Left ventricle myocardium inferior (tissue), 1 donor: Measurements from ENCODE around the gene XK. TPM values are rescaled to one million over a fixed set of nuclear protein-coding genes. Genes with fewer than 3 reads are reported as not detected.

Experiments
- DNase-seq: peaks from one replicate; pipeline ENCODE4 v3.0.0-alpha.2; 2020
- H3K27ac ChIP-seq: fragments of 200-600 bp; replicated peaks from 2 replicates; pipeline ENCODE4 v1.8.0; 2021
- H3K27me3 ChIP-seq: fragments of 200-600 bp; 2 replicates; pipeline ENCODE4 v1.8.0; 2021; ENCODE audit warnings: low read depth
- H3K36me3 ChIP-seq: fragments of 200-600 bp; 2 replicates; pipeline ENCODE4 v1.8.0; 2021
- H3K4me1 ChIP-seq: fragments of 200-600 bp; 2 replicates; pipeline ENCODE4 v1.8.0; 2021
- H3K4me3 ChIP-seq: fragments of 200-600 bp; 2 replicates; pipeline ENCODE4 v1.8.0; 2021; ENCODE audit warnings: mild to moderate bottlenecking, moderate library complexity
- H3K9me3 ChIP-seq: fragments of 200-600 bp; replicated peaks from 2 replicates; pipeline ENCODE4 v1.8.0; 2021
- intact Hi-C: fragments of 100-400 bp; cut with micrococcal nuclease; formaldehyde crosslinking; loops from one replicate; pipeline ENCODE4 v1.11.0; 2022
- total RNA-seq: library from RNA; stranded (reverse); fragmentation: NEBNext Ultra II Directional; extraction: Animal tissue kit (Norgen Biotek cat#: 25700); gene quantifications from one replicate; pipeline ENCODE4 v1.2.1, GENCODE V29; 2021
- TF ChIP-seq, protein P1 (sequence below): fragments of 200-600 bp; IDR thresholded peaks from 2 replicates; pipeline ENCODE4 v1.8.0; 2021; ENCODE audit warnings: antibody characterized with exemption, mild to moderate bottlenecking, borderline replicate concordance
- donor health status: DM: no; HTN: yes; CAD: no; lungs with severe emphysema.

Gene XK
- total RNA-seq, 1 donor from 2014 or later, result 11.0 TPM

DNA sequence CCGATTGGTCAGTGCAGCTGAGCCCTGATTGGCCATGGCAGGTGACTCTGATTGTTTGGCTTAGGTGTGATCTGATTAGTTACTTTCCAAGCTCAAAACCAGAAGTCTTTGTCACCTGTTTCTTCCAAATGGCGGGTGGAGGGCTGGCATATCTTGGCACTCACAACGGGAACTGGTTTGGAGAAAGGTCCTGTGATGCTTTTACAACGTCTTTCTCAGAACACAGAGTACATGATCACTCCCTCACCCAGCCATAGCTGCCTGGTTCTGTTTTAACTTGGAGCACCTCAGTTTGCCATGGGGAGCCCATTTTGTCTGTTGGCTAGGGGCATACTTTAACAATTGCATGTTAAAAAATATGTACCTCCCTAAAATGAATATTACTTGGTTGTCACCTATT lies 13.0 kb upstream of the XK start:
- H3K4me3 ChIP-seq, result no peak overlapping the region
- DNase-seq, result no peak
- H3K4me1 ChIP-seq, result no peaks in the 10 kb centered on the region
- H3K9me3 ChIP-seq, result no peaks in the 10 kb centered on the region
- no peak overlapping the region for H3K27ac ChIP-seq
- no peaks in the 10 kb centered on the region for H3K27me3 ChIP-seq
- TF ChIP-seq, protein P1, sequence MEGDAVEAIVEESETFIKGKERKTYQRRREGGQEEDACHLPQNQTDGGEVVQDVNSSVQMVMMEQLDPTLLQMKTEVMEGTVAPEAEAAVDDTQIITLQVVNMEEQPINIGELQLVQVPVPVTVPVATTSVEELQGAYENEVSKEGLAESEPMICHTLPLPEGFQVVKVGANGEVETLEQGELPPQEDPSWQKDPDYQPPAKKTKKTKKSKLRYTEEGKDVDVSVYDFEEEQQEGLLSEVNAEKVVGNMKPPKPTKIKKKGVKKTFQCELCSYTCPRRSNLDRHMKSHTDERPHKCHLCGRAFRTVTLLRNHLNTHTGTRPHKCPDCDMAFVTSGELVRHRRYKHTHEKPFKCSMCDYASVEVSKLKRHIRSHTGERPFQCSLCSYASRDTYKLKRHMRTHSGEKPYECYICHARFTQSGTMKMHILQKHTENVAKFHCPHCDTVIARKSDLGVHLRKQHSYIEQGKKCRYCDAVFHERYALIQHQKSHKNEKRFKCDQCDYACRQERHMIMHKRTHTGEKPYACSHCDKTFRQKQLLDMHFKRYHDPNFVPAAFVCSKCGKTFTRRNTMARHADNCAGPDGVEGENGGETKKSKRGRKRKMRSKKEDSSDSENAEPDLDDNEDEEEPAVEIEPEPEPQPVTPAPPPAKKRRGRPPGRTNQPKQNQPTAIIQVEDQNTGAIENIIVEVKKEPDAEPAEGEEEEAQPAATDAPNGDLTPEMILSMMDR, result no peak
- intact Hi-C loops, result no loop called here
- H3K36me3 ChIP-seq, result no peaks in the 10 kb centered on the region

DNA sequence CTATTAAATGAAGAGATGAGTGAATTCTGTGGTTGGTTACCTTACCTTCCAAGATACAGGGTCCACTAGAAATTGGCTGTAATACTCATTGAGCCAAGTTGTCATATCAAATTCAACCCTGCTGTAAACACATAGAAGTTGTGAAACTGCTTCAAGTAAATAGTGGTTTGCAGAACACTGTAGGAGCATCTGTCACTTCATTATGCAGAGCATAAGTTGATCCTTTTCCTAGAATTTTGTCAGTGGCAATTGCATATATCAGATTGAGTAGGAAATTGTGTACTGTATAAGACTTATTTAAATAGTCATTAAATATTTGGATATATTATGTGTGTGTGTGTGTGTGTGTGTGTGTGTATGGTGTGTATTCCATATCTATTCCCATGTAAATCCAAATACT lies 8.8 kb upstream of the XK start:
- Histone ChIP-seq H3K4me3 (no peak overlapping the region), H3K4me1 (no peaks in the 10 kb centered on the region), H3K27ac (no peak overlapping the region), H3K27me3 (no peaks in the 10 kb centered on the region), H3K36me3 (no peaks in the 10 kb centered on the region), H3K9me3 (no peaks in the 10 kb centered on the region)
- intact Hi-C loops, result no loop called here
- TF ChIP-seq, protein P1, result no peak
- no peak for DNase-seq

DNA sequence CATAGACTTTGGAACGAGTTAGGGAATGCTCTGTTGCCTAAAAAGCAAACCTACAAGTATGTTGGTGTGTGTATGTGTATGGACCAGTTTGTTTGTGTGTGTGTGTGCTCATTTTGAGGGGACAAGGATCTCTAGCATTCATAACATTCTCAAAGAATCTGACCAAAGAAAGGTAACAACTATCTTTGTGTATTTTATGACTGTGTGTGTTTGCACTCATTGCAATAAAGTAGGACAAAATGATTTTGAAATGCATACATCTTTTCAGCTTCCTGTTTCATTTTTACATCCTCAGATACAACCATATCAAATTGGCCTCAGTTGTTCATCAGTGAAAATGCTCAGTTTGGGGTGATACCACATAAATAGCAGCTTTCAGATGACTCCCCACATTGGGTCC lies 8.3 kb upstream of the XK start:
- TF ChIP-seq, protein P1, result no peak
- no peak for DNase-seq
- H3K4me1 ChIP-seq, result no peaks in the 10 kb centered on the region
- no peak overlapping the region for H3K27ac ChIP-seq
- H3K36me3 ChIP-seq, result no peaks in the 10 kb centered on the region
- H3K9me3 ChIP-seq, result no peaks in the 10 kb centered on the region
- intact Hi-C loops, result no loop called here
- H3K27me3 ChIP-seq, result no peaks in the 10 kb centered on the region
- no peak overlapping the region for H3K4me3 ChIP-seq

DNA sequence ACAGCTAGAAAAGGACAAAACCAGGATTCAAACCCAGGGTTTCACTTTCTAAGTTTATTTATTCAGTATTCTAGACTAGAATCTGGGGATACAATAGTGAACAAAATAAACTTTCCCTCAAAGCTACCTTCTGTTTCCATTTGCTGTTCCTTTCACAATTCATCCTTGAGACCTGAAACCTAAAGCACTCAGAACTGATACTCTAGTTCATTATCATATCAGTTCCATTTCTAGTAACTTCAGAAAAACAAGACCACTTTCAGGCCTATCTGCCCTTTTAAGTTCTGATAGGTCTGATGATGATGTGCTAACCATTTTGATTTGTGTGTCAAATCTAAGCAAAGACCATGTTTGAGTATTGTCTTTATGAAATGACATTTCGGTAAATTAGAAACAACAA lies 7.8 kb upstream of the XK start:
- no peaks in the 10 kb centered on the region for H3K9me3 ChIP-seq
- TF ChIP-seq, protein P1, result no peak
- DNase-seq, result no peak
- intact Hi-C loops, result no loop called here
- H3K4me3 ChIP-seq, result no peak overlapping the region
- H3K36me3 ChIP-seq, result no peaks in the 10 kb centered on the region
- no peaks in the 10 kb centered on the region for H3K27me3 ChIP-seq
- no peaks in the 10 kb centered on the region for H3K4me1 ChIP-seq
- no peak overlapping the region for H3K27ac ChIP-seq

DNA sequence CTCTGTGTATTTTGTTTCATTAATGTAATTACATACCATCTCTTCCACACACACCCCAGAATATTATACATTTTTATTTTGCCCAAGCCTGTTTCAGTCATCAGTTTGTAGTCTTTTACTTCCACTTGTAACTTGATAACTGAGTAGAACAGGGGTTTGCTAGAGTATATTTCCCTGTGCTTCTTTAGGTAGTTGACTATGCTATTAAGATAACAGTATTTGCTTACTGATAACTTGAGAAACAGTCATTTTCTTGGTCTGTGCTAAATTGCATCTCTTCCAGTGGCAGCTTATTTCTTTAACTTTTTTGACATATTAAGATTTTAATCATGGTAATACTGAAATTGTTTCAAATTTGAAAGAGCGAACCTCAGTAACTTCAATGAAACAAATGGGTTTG lies 7.0 kb upstream of the XK start:
- Histone ChIP-seq H3K27ac (no peak overlapping the region), H3K27me3 (no peaks in the 10 kb centered on the region), H3K4me1 (no peaks in the 10 kb centered on the region), H3K9me3 (no peaks in the 10 kb centered on the region), H3K4me3 (no peak overlapping the region), H3K36me3 (no peaks in the 10 kb centered on the region)
- TF ChIP-seq, protein P1, result no peak
- no peak for DNase-seq
- intact Hi-C loops, result no loop called here

DNA sequence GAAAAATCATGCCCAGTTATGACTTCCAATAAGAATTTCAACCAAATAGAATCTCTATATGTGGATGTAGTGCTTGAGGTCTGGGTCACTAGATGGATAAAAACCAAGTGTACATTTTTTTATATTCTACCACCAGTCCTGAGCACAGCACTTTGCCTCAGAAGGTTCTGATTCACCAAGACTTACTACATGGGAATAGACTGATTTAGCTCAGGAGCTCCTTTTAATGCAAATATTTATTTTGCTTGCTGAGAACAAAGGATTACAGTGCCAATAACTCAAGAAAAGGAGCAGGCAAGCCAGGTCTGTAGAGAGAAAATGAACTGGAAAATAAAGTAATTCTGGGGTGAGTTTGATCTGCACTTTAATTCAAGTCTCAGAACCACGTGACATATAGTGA lies 6.4 kb upstream of the XK start:
- no peak overlapping the region for H3K4me3 ChIP-seq
- H3K9me3 ChIP-seq, result no peaks in the 10 kb centered on the region
- no peaks in the 10 kb centered on the region for H3K4me1 ChIP-seq
- H3K27ac ChIP-seq, result no peak overlapping the region
- H3K27me3 ChIP-seq, result no peaks in the 10 kb centered on the region
- DNase-seq, result no peak
- intact Hi-C loops, result no loop called here
- TF ChIP-seq, protein P1, result no peak
- H3K36me3 ChIP-seq, result no peaks in the 10 kb centered on the region
